SU-DHL-6 (cell line): ENCODE results near the gene PLIN5.

ENCODE experiments used
- H2AFZ ChIP-seq: fragments of 200-600 bp; sonication (generic); 2 replicates; pipeline ENCODE4 v1.6.1; 2014; ENCODE audit warnings: low read depth, mild to moderate bottlenecking, moderate library complexity, mixed read lengths, antibody characterized with exemption, low read length; ENCODE audit not compliant: severe bottlenecking
- H3F3A ChIP-seq: fragments of 200-600 bp; shearing (Covaris generic); 2 replicates; pipeline ENCODE4 v1.6.0; 2016; ENCODE audit warnings: antibody characterized with exemption, mild to moderate bottlenecking; ENCODE audit not compliant: insufficient read depth
- H3K27ac ChIP-seq: fragments of 200-600 bp; sonication (generic); 2 replicates; pipeline ENCODE4 v1.5.1; 2016; ENCODE audit warnings: low read depth, mild to moderate bottlenecking, low read length, moderate library complexity, mixed read lengths
- H3K27me3 ChIP-seq: fragments of 200-600 bp; sonication (generic), shearing (Covaris generic); 2 replicates; pipeline ENCODE4 v1.6.0; 2014; ENCODE audit warnings: mild to moderate bottlenecking, low read length
- H3K36me3 ChIP-seq: fragments of 200-600 bp; sonication (generic); 2 replicates; pipeline ENCODE4 v1.6.1; 2014; ENCODE audit warnings: mild to moderate bottlenecking, low read length, mixed read lengths
- H3K4me2 ChIP-seq: fragments of 300-600, 200-600 bp; shearing (Covaris generic), sonication (generic); 2 replicates; pipeline ENCODE4 v1.6.0; 2014; ENCODE audit warnings: low read length, low read depth, mild to moderate bottlenecking; ENCODE audit not compliant: poor library complexity, severe bottlenecking
- H3K4me3 ChIP-seq: fragments of 200-600 bp; sonication (generic); 2 replicates; pipeline ENCODE4 v1.5.1; 2014; ENCODE audit warnings: antibody characterized with exemption, low read length, mild to moderate bottlenecking, mixed read lengths; ENCODE audit not compliant: insufficient read depth, poor library complexity, severe bottlenecking
- H3K79me2 ChIP-seq: fragments of 200-600 bp; sonication (generic); 2 replicates; pipeline ENCODE4 v1.6.1; 2014; ENCODE audit warnings: mild to moderate bottlenecking, low read length, moderate library complexity; ENCODE audit not compliant: insufficient read depth
- H3K9ac ChIP-seq: fragments of 200-600 bp; sonication (generic); 2 replicates; pipeline ENCODE4 v1.7.0; 2014; ENCODE audit warnings: mild to moderate bottlenecking, low read length
- H3K9me2 ChIP-seq: fragments of 200-600 bp; sonication (generic); replicated peaks from 2 replicates; pipeline ENCODE4 v1.6.1; 2014; ENCODE audit warnings: low read length; ENCODE audit not compliant: insufficient read depth
- H3K9me3 ChIP-seq: fragments of 200-600 bp; sonication (generic); 2 replicates; pipeline ENCODE4 v1.6.1; 2014; ENCODE audit warnings: low read length, mixed read lengths; ENCODE audit not compliant: insufficient read depth
- H4K20me1 ChIP-seq: fragments of 200-600 bp; sonication (generic); 2 replicates; pipeline ENCODE4 v1.6.1; 2014; ENCODE audit warnings: low read depth, mild to moderate bottlenecking, antibody characterized with exemption, low read length, moderate library complexity, mixed read lengths
- CTCF ChIP-seq: fragments of 200-600 bp; sonication (generic); IDR thresholded peaks from one replicate; pipeline ENCODE4 v1.5.1; 2017; ENCODE audit warnings: antibody characterized with exemption, mild to moderate bottlenecking, low read length, moderate library complexity; ENCODE audit not compliant: insufficient read depth, poor library complexity, severe bottlenecking
- EZH2phosphoT487 ChIP-seq: fragments of 200-600 bp; sonication (generic), shearing (Covaris generic); conservative IDR thresholded peaks from 2 replicates; pipeline ENCODE4 v1.6.1; 2018; ENCODE audit warnings: mild to moderate bottlenecking, antibody characterized with exemption, low read length, moderate library complexity, mixed read lengths

The PLIN5 gene

GRCh38 chr19:4506449-4507149 is 28.4 kb downstream of the PLIN5 start:
- no peak overlapping the region for H3K4me3 ChIP-seq
- H2AFZ ChIP-seq, result no peak overlapping the region
- no peak overlapping the region for H3K9ac ChIP-seq
- no peak overlapping the region for H3K27ac ChIP-seq
- no peaks in the 10 kb centered on the region for H3K79me2 ChIP-seq
- H3K9me2 ChIP-seq, result no peaks in the 10 kb centered on the region
- H3K9me3 ChIP-seq, result no peaks in the 10 kb centered on the region
- no peaks in the 10 kb centered on the region for H4K20me1 ChIP-seq
- no peak overlapping the region for H3K4me2 ChIP-seq
- no peaks in the 10 kb centered on the region for H3F3A ChIP-seq
- no peaks in the 10 kb centered on the region for H3K27me3 ChIP-seq
- TF ChIP-seq CTCF, result no peak
- TF ChIP-seq EZH2phosphoT487, result no peak
- no peaks in the 10 kb centered on the region for H3K36me3 ChIP-seq

- Histone ChIP-seq H3K36me3 (no peaks in the 10 kb centered on the region), H3K27ac (no peak overlapping the region), H3K27me3 (no peaks in the 10 kb centered on the region), H3K4me2 (no peak overlapping the region), H3F3A (no peaks in the 10 kb centered on the region), H2AFZ (no peak overlapping the region), H3K9me3 (no peaks in the 10 kb centered on the region), H3K9me2 (no peaks in the 10 kb centered on the region), H3K9ac (no peak overlapping the region), H4K20me1 (no peaks in the 10 kb centered on the region), H3K79me2 (no peaks in the 10 kb centered on the region), H3K4me3 (no peak overlapping the region)
- TF ChIP-seq CTCF (no peak), EZH2phosphoT487 (no peak)
Measured at GRCh38 chr19:4505570-4506448, 29.2 kb downstream of the PLIN5 start.

GRCh38 chr19:4504891-4505569 is 30.0 kb downstream of the PLIN5 start:
- Histone ChIP-seq H3K36me3 (no peaks in the 10 kb centered on the region), H3K27ac (no peak overlapping the region), H3K9me3 (no peaks in the 10 kb centered on the region), H4K20me1 (no peaks in the 10 kb centered on the region), H3F3A (no peaks in the 10 kb centered on the region), H3K9me2 (no peaks in the 10 kb centered on the region), H2AFZ (no peak overlapping the region), H3K27me3 (no peaks in the 10 kb centered on the region), H3K4me2 (no peak overlapping the region), H3K9ac (no peak overlapping the region), H3K79me2 (no peaks in the 10 kb centered on the region), H3K4me3 (no peak overlapping the region)
- TF ChIP-seq CTCF (no peak), EZH2phosphoT487 (no peak)
